NCI-H187 (cell line): ENCODE data around the gene MAST2.

Experiments used
- DNase-seq, 2 experiments: peaks; one replicate each; lab custom pipeline; 2025; lab: John Stamatoyannopoulos, UW

Gene MAST2

GRCh38 chr1:45982359-45982758, 178.9 kb downstream of the MAST2 start:
- DNase-seq, result no peak

- DNase-seq, result no peak
These were observed 180.6 kb downstream of the MAST2 start for GRCh38 chr1:45983967-45984366.

DNA sequence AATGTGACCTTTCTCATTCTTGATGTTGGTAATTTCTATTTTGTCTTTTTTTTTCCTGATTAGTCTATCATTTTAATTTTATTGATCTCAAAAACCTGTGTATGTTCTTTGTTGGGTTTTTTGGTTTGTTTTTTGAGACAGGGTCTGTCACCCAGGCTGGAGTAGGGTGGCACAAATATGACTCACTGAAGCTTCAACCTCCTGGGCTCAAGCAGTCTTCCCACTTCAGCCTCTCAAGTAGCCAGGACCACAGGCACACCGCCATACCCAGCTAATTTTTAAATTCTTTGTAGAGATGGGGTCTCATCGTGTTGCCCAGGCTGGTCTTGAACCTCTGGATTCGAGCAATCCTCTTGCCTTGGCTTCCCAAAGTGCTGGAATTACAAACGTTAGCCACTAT, 183.8 kb downstream of the MAST2 start:
- no peak for DNase-seq

GRCh38 chr1:45989249-45989648, 185.8 kb downstream of the MAST2 start:
- DNase-seq, result no peak

DNA sequence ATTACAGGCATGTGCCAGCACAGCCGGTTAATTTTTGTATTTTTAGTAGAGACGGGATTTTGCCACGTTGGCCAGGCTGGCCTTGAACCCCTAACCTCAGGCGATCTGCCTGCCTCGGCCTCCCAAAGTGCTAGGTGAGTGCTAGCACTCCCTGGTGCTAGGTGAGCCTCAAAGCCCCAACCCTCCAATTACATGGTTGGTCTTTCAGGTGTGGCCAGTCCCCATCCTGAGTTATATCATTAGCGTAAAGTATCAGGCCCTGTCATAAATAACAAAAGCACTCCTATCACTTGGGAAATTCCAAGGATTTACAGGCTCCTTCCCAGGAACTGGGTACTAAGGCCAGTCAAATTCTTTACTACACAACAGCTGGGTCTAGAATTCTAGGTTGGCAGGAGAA, 191.0 kb downstream of the MAST2 start:
- DNase-seq, result no peak

- DNase-seq, result no peak
These were observed 191.9 kb downstream of the MAST2 start for GRCh38 chr1:45995298-45995697.

- no peak for DNase-seq
These were observed 194.7 kb downstream of the MAST2 start for GRCh38 chr1:45998020-45998617.

GRCh38 chr1:45999507-45999906, 196.1 kb downstream of the MAST2 start:
- DNase-seq, result no peak

DNA sequence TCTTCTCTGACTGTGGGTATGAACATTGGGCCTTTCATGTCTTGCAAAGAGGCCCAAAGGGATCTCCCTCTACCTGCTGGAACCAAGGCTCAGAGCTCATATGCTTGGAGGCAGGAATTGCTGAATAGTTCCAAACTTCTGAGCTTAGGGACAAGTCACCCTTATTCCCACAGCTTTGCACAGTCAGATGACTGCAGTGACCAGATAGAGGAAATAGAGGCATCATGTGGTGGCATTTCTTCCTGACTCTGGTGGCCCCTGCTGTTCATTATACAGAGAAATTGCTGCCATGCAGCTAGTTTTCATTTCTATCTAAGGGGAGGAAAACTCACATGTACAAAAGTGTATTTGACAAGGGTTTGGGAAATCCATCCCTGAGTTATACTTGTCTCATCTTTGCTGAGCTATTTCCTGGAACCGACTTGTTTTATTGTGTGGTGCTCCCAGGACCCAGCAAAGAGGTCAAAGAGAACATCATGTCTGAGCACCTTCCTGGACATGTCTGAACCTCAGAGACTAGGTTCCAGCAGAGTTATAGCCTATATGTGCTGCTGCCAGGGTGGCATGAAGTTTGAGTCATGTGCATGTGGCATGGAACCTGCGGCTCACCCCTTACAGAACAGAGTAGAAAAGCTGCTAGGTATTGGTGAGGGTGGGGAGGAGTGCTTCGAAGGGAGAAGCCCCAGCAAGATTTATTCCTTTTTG, 197.8 kb downstream of the MAST2 start:
- DNase-seq, result no peak

GRCh38 chr1:46002551-46003150, 199.2 kb downstream of the MAST2 start:
- no peak for DNase-seq

DNA sequence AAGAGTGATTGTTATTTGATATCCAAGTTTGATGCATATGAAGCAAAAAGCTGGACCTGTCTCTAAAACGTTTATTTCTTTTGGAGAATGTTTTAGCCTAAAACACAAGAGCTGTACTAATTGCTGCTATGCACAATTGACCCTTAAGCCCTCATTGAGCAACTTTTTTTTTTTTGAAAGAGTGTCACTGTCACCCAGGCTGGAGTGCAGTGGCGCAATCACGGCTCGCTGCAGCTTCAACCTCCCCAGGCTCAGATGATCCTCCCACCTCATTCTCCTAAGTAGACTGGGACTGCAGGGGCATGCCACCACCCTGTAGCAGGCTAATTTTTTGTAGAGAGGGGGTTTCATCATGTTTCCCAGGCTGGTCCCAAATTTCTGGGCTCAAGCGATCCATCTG, 199.9 kb downstream of the MAST2 start:
- DNase-seq, result no peak

- DNase-seq, result no peak
These were observed 201.1 kb downstream of the MAST2 start for GRCh38 chr1:46004492-46004891.

DNA sequence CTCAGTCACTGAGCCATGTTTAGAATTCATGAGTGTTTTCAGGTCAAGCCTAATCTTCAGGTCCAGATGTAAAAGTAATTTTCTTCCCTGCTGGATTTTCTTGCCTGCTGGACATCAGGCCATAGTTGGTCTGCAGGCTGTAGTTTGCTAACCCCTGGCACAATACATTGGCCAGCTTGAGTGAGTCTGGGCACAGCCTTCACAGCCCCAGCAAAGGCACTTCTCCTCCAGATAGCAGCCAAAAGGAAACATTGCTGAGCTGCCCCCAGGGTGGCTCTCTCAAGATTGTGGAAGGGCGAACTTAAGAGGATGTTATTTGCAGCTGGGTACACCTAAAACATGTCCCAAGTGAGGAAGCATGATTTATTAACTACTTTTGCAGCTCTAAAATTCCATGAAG, 202.2 kb downstream of the MAST2 start:
- no peak for DNase-seq

DNA sequence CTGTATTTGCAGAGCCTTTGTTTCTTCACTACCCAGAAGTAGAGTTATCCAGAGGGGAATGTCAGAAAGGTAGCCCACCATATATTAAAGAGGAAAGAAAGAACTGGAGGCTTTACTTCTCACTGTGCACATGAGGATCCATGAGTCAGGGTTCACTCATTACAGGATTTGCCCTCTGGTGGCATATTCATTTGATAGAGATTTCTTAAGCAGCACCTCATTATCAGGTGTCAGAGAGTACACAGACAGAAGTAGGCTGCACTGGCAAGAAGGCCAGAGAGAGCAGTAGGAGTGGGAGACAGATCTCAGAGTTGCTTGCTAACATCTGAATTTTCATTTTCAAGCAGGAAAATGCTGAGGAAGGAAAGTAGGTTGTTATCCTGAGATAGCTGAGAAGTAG, 205.2 kb downstream of the MAST2 start:
- DNase-seq, result no peak

GRCh38 chr1:46010611-46011010, 207.2 kb downstream of the MAST2 start:
- no peak for DNase-seq

DNA sequence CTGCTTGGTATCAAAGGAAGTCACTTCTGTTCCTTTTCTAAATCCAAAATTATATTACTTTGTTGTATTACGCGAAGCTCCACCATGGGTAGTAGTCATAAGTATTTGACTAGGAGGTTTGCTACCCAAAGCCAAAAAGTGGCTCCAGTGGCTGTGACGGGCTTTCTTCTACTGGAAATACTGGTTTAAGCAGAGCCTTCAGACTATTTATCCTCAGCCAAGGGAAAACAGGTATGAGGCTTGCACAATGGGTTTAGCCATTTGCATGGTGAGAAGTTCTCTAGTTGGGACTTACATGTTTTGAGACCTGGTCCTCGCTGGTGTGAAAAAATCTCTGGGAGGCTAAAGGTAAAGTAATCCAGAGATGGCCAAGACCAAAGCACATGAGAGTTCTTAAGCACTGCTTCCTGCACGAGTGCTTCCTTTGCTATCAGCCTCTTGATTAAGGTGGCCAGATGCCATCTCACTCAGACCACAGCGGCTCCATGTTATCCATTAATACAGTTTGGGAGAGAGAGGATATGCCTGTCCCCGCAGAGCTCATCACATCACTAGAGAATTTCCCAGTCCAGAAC, 207.8 kb downstream of the MAST2 start:
- no peak for DNase-seq

DNA sequence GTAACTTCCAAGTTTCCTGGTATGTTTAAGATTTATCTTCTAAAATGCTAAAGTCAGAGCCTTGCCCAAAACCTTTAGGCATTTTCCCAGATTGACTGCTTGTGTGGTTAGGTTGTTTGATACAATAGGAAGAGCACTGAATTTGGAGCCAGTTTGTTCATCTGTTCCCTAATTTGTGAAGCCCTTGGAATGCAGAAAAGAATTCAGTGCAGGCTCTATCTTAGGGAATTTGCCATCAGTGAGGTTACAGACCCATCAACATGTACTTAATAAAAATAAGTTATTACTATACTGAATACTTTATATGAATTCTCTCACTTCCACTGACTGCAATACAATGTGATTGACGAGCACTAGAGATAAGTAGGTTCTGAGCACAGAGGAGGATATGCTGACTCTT, 208.8 kb downstream of the MAST2 start:
- DNase-seq, result no peak

GRCh38 chr1:46013581-46013980, 210.2 kb downstream of the MAST2 start:
- no peak for DNase-seq

DNA sequence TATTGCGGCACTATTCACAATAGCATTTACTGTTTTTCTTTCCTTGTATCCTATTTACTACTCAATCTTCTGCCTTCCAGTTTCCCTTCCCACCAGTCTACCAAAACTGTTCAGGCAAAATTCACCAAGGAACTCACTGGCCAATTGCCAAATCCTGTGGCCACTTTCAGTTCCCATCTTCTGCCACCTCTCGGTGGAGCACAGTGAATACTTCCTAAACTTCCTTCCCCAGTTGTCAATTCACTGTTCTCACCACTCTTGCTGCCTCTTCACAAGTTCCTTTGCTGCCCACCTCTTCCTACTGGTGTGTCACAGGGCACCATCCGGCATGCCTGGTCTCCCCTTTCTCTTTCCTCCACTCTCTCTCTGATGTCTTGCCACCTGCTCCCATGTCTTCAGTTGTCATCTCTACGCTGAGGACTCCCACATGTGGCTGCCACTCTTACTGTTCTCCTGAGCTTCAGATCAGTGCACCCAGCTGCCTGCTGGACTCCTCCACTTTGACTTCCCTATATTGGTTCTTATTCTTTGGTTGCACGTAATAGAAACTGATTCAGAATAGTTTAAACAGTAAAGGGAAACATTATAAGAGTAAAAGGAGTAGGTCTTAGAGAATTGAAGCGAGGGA, 214.6 kb downstream of the MAST2 start:
- DNase-seq, result no peak

DNA sequence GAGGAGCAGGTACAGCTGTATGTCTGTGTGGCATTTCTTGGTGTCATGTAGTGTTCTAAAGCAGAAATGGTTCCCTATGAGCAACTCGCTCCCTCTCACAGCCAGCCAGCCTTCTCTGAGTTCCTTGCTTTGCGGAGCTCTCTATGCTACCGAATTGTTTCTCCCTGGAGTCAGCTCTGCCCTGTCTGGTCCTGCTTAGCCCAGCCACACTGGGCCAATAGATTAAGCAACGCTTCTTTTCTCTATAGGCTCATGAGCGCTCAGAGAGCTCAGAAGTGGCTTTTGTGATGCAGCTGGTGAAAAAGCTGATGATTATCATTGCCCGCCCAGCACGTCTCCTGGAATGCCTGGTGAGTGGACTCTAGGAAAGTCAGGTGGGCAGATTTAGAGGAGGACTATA, 215.9 kb downstream of the MAST2 start:
- no peak for DNase-seq

DNA sequence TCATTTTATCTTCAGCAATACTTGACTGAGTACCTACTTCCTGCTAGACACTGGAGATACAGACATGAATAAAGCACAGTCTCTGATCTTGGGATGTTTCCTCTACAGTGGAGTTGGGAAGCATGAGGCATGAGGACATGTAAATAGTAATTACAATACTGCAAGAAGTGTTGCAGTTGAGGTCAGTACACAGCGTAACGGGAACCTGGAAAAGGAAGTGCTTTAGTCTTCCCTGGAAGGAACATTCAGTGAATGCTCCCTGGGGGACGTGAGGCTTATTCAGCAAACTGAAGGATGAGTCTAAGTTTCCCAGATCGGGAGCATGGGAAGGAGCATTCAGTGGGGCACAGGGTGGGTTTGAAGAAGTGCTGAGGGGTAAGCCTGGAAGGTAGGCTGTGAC, 216.6 kb downstream of the MAST2 start:
- DNase-seq, result no peak

- no peak for DNase-seq
These were observed 217.9 kb downstream of the MAST2 start for GRCh38 chr1:46021046-46021996.
